H9 (cell line): ENCODE results near the gene ZNF668. TPM values are rescaled to one million over a fixed set of nuclear protein-coding genes. Genes with fewer than 3 reads are reported as not detected.

ENCODE experiments used
- DNase-seq: peaks from one replicate; pipeline ENCODE4 v3.0.0-alpha.2; 2017
- H2AFZ ChIP-seq: one replicate; pipeline ENCODE4 v1.6.1; 2013; ENCODE audit warnings: mild to moderate bottlenecking, low read length, control low read depth, moderate library complexity
- H2AK5ac ChIP-seq: 2 replicates; pipeline ENCODE4 v1.6.1; 2013; ENCODE audit warnings: low read length, control low read depth, mixed read lengths; ENCODE audit not compliant: insufficient read length
- H2BK120ac ChIP-seq: one replicate; pipeline ENCODE4 v1.6.1; 2013; ENCODE audit warnings: low read depth, mild to moderate bottlenecking, low read length, control low read depth, inconsistent platforms; ENCODE audit not compliant: poor library complexity, severe bottlenecking
- H2BK12ac ChIP-seq: 2 replicates; pipeline ENCODE4 v1.6.1; 2013; ENCODE audit warnings: low read length, control low read depth, mixed read lengths, low read depth; ENCODE audit not compliant: insufficient read length
- H2BK15ac ChIP-seq: 2 replicates; pipeline ENCODE4 v1.6.1; 2013; ENCODE audit warnings: low read depth, low read length, control low read depth
- H2BK20ac ChIP-seq: one replicate; pipeline ENCODE4 v1.6.1; 2013; ENCODE audit warnings: low read depth, mild to moderate bottlenecking, low read length, control low read depth, inconsistent platforms; ENCODE audit not compliant: poor library complexity, severe bottlenecking
- H2BK5ac ChIP-seq: 2 replicates; pipeline ENCODE4 v1.6.1; 2013; ENCODE audit warnings: low read length, control low read depth, mixed read lengths; ENCODE audit not compliant: insufficient read length
- H3K14ac ChIP-seq: 2 replicates; pipeline ENCODE4 v1.6.1; 2013; ENCODE audit warnings: low read length, control low read depth; ENCODE audit not compliant: insufficient read depth
- H3K18ac ChIP-seq: 2 replicates; pipeline ENCODE4 v1.6.1; 2013; ENCODE audit warnings: low read depth, mild to moderate bottlenecking, mixed read lengths, low read length, control low read depth; ENCODE audit not compliant: insufficient read length
- H3K23ac ChIP-seq: 2 replicates; pipeline ENCODE4 v1.6.1; 2013; ENCODE audit warnings: low read length, control low read depth, mixed read lengths, low read depth; ENCODE audit not compliant: insufficient read length
- H3K23me2 ChIP-seq: 2 replicates; pipeline ENCODE4 v1.6.1; 2013; ENCODE audit warnings: low read depth, mild to moderate bottlenecking, mixed read lengths, low read length, control low read depth; ENCODE audit not compliant: insufficient read length, poor library complexity, severe bottlenecking
- H3K27ac ChIP-seq: 2 replicates; pipeline ENCODE4 v1.5.1; 2013; ENCODE audit warnings: low read length, control low read depth, mixed read lengths, low read depth; ENCODE audit not compliant: insufficient read length
- H3K27me3 ChIP-seq: 2 replicates; pipeline ENCODE4 v1.6.1; 2013; ENCODE audit warnings: low read length, control low read depth, inconsistent platforms; ENCODE audit not compliant: insufficient read depth
- H3K4ac ChIP-seq: 2 replicates; pipeline ENCODE4 v1.6.1; 2013; ENCODE audit warnings: low read depth, mild to moderate bottlenecking, control low read depth, inconsistent platforms, low read length, moderate library complexity
- H3K4me1 ChIP-seq: 2 replicates; pipeline ENCODE4 v1.6.1; 2013; ENCODE audit warnings: low read length, control low read depth, inconsistent platforms; ENCODE audit not compliant: insufficient read depth
- H3K4me2 ChIP-seq: 2 replicates; pipeline ENCODE4 v1.6.1; 2013; ENCODE audit warnings: low read length, control low read depth, mixed read lengths; ENCODE audit not compliant: insufficient read length, insufficient read depth
- H3K56ac ChIP-seq: 2 replicates; pipeline ENCODE4 v1.6.1; 2013; ENCODE audit warnings: low read depth, mild to moderate bottlenecking, mixed read lengths, low read length, control low read depth; ENCODE audit not compliant: insufficient read length
- H3K79me1 ChIP-seq: 2 replicates; pipeline ENCODE4 v1.6.1; 2013; ENCODE audit warnings: low read depth, mild to moderate bottlenecking, moderate library complexity, low read length, control low read depth, inconsistent platforms; ENCODE audit not compliant: insufficient read depth, poor library complexity, severe bottlenecking
- H3K79me2 ChIP-seq: 2 replicates; pipeline ENCODE4 v1.6.1; 2013; ENCODE audit warnings: low read length, control low read depth, inconsistent platforms; ENCODE audit not compliant: insufficient read depth
- H3K9ac ChIP-seq: 2 replicates; pipeline ENCODE4 v1.6.1; 2013; ENCODE audit warnings: low read length, control low read depth, mixed read lengths; ENCODE audit not compliant: insufficient read length; ENCODE audit errors: extremely low read depth
- H3K9me3 ChIP-seq: one replicate; pipeline ENCODE4 v1.6.1; 2013; ENCODE audit warnings: low read depth, low read length, inconsistent platforms; ENCODE audit not compliant: control insufficient read depth
- H3T11ph ChIP-seq: one replicate; pipeline ENCODE4 v1.6.1; 2013; ENCODE audit warnings: mild to moderate bottlenecking, low read length, control low read depth, inconsistent platforms
- H4K20me1 ChIP-seq: one replicate; pipeline ENCODE4 v1.6.1; 2013; ENCODE audit not compliant: control insufficient read depth, insufficient read length, insufficient read depth
- H4K5ac ChIP-seq: 2 replicates; pipeline ENCODE4 v1.6.1; 2013; ENCODE audit warnings: low read depth, mild to moderate bottlenecking, mixed read lengths, low read length, control low read depth; ENCODE audit not compliant: insufficient read length
- H4K8ac ChIP-seq: replicated peaks from 2 replicates; pipeline ENCODE4 v1.6.1; 2013; ENCODE audit warnings: low read length, control low read depth, mixed read lengths, low read depth; ENCODE audit not compliant: insufficient read length
- H4K91ac ChIP-seq: 2 replicates; pipeline ENCODE4 v1.6.1; 2013; ENCODE audit warnings: low read depth, mild to moderate bottlenecking, moderate library complexity, mixed read lengths, low read length, control low read depth; ENCODE audit not compliant: insufficient read length
- H3K27ac Mint-ChIP-seq, 3 experiments: 2 replicates in 2 of 3; 3 replicates in 1 of 3; pipeline ENCODE4 v1.8.0; 2020 to 2021; ENCODE audit warnings: mixed read lengths in 3 of 3, mild to moderate bottlenecking in 1 of 3, moderate library complexity in 1 of 3
- H3K27me3 Mint-ChIP-seq: 2 replicates; pipeline ENCODE4 v1.8.0; 2021; ENCODE audit warnings: low read depth, mild to moderate bottlenecking, moderate library complexity, mixed read lengths
- H3K36me3 Mint-ChIP-seq, 3 experiments: 2 replicates in 2 of 3; 3 replicates in 1 of 3; pipeline ENCODE4 v1.8.0; 2020 to 2021; ENCODE audit warnings: low read depth in 3 of 3, mixed read lengths in 3 of 3; ENCODE audit not compliant: insufficient read depth in 1 of 3
- H3K4me1 Mint-ChIP-seq, 2 experiments: 2 replicates each; pipeline ENCODE4 v1.8.0; 2020; ENCODE audit warnings: mixed read lengths in 2 of 2
- H3K4me3 Mint-ChIP-seq, 2 experiments: 2 replicates in 1 of 2; 3 replicates in 1 of 2; pipeline ENCODE4 v1.8.0; 2020 to 2021; ENCODE audit warnings: mild to moderate bottlenecking in 2 of 2, mixed read lengths in 2 of 2, moderate library complexity in 1 of 2
- H3K9me3 Mint-ChIP-seq, 2 experiments: 2 replicates in 1 of 2; 3 replicates in 1 of 2; pipeline ENCODE4 v1.8.0; 2020; ENCODE audit warnings: mild to moderate bottlenecking in 2 of 2, mixed read lengths in 2 of 2, moderate library complexity in 1 of 2
- WGBS: extraction: QIAGEN DNeasy Blood & Tissue Kit; methylation state at CpG from one replicate; pipeline ENCODE4 v1.1.7; 2013; ENCODE audit warnings: missing lambda C conversion rate, low lambda C conversion rate, mixed read lengths; ENCODE audit not compliant: insufficient read length; ENCODE audit errors: extremely low coverage; 5-methylcytosine and 5-hydroxymethylcytosine counted together
- total RNA-seq: library from RNA; stranded (reverse); gene quantifications from 2 replicates; pipeline ENCODE4 v1.2.1, GENCODE V29; 2021
- TF ChIP-seq, protein P1 (sequence below): fragments of 200-600 bp; sonication (generic); conservative IDR thresholded peaks from 3 replicates; pipeline ENCODE4 v1.8.0; 2021; ENCODE audit warnings: antibody characterized with exemption, mild to moderate bottlenecking

ZNF668 gene
- total RNA-seq, 1 experiment from 2014 or later: 18.6 TPM

GRCh38 chr16:31106509-31107464 is 32.7 kb upstream of the ZNF668 start:
- no peaks in the 10 kb centered on the region for H3K9me3 ChIP-seq
- H3K4ac ChIP-seq: no peak overlapping the region
- no peaks in the 10 kb centered on the region for H3K79me1 ChIP-seq
- TF ChIP-seq, protein P1, sequence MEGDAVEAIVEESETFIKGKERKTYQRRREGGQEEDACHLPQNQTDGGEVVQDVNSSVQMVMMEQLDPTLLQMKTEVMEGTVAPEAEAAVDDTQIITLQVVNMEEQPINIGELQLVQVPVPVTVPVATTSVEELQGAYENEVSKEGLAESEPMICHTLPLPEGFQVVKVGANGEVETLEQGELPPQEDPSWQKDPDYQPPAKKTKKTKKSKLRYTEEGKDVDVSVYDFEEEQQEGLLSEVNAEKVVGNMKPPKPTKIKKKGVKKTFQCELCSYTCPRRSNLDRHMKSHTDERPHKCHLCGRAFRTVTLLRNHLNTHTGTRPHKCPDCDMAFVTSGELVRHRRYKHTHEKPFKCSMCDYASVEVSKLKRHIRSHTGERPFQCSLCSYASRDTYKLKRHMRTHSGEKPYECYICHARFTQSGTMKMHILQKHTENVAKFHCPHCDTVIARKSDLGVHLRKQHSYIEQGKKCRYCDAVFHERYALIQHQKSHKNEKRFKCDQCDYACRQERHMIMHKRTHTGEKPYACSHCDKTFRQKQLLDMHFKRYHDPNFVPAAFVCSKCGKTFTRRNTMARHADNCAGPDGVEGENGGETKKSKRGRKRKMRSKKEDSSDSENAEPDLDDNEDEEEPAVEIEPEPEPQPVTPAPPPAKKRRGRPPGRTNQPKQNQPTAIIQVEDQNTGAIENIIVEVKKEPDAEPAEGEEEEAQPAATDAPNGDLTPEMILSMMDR: no peak
- Mint-ChIP-seq H3K9me3 (peaks cover 2 to 4% of the 10 kb centered on the region in 2 experiments; a peak in 3 of 5 replicates), H3K27me3 (peaks cover 2% of the 10 kb centered on the region), H3K27ac (no peak overlapping the region), H3K4me1 (peaks cover 9 to 14% of the 10 kb centered on the region in 2 experiments), H3K4me3 (peak overlapping the region in 1 of 2 experiments; percentile 85; a peak in 1 of 5 replicates), H3K36me3 (peaks cover 16 to 25% (median 22%) of the 10 kb centered on the region in 3 experiments)
- no peak overlapping the region for H2BK15ac ChIP-seq
- H2BK5ac ChIP-seq: no peak overlapping the region
- no peak overlapping the region for H4K91ac ChIP-seq
- H3K23me2 ChIP-seq: peaks cover 8% of the 10 kb centered on the region
- no peaks in the 10 kb centered on the region; the same call in 1 of the 2 replicates for H3K79me2 ChIP-seq
- H3T11ph ChIP-seq: no peak overlapping the region
- H4K5ac ChIP-seq: no peak overlapping the region
- no peak overlapping the region for H3K27ac ChIP-seq
- no peaks in the 10 kb centered on the region for H3K4me1 ChIP-seq
- no peak overlapping the region for H3K14ac ChIP-seq
- H3K27me3 ChIP-seq: no peaks in the 10 kb centered on the region; the same call in 1 of the 2 replicates
- no peak overlapping the region for H3K23ac ChIP-seq
- no peak overlapping the region for H3K18ac ChIP-seq
- H2AFZ ChIP-seq: no peak overlapping the region
- no peak overlapping the region for H2AK5ac ChIP-seq
- H4K8ac ChIP-seq: no peak overlapping the region
- no peak overlapping the region for H3K9ac ChIP-seq
- H2BK20ac ChIP-seq: no peak overlapping the region
- no peaks in the 10 kb centered on the region for H4K20me1 ChIP-seq
- H2BK120ac ChIP-seq: no peak overlapping the region
- no CpG with 5 or more reads among the region's 28 CpGs for WGBS
- no peak overlapping the region for H2BK12ac ChIP-seq
- no peak overlapping the region for H3K4me2 ChIP-seq
- DNase-seq: no peak
- H3K56ac ChIP-seq: no peak overlapping the region
